Measurements from ENCODE around the gene COL4A1. TPM values are rescaled to one million over a fixed set of nuclear protein-coding genes. Genes with fewer than 3 reads are reported as not detected.

The COL4A1 gene
- total and polyA plus RNA-seq, 2 of the 13 experiments (the other 11 are each of a cell fraction or from before 2014, with no cell fraction given) = not detected

DNA sequence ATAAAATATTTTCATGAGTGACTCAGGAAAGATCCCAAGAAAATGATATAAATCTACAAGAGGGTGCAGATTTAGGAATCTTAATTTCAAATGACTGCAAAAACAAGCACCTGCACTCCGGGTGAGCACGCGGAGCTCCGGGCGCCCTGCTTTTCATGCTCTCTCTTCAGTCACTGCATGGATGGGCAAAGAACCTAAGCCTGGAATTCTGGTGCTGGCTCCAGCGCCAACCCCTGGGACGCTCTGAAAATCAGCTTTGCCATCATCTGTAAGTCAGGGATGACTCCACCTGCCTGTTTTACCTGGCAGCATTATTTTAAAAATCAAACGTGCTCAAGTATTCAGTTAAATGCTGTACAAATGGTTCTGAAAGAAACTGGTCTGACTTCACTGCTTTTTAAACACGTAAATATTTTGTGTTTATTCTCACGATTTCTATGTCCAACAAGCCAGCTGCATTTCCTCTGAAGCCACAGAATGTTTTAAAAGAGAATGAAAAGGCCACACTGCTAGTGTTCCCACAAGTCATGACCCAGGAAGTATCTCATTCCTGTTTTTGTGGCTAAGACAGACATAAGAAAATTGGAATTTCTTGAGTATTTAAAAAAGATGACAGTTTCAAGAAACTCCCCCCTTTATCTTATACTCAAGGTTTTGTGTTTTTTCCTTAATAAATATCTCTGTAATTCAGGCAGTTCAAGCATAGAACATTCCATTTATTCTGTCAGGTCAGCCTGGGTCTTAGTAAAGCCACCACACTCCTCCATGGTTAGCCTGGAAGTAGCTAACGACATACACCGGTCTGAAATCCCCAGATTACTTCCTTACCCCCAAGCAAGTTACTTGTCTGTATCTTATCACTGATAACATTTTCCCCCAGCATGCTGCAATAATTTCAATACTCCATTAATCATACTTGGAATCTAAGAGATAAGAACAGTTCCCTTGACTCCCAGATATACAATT is 81.1 kb downstream of the COL4A1 start:
- no TSS peak for BruUV-seq (replicated peaks)
- ChIA-PET POLR2A (no interaction called here), CTCF (ENCODE audit: low intra/inter-chr PET ratio, low total read pairs) (no interaction called here)
- H4K20me1 ChIP-seq (ENCODE audit: insufficient read depth, low read length) = no peaks in the 10 kb centered on the region
- in situ Hi-C loops (cut with HindIII; ENCODE audit: extremely low pct_ligation_motif_present, low pct_unique_long_range_greater_than_20kb) (no loop called here), intact Hi-C loops (cut with micrococcal nuclease; ENCODE audit: unreplicated experiment) (no loop called here)
- no peak for ATAC-seq
- peaks cover 2 to 18% of the 10 kb centered on the region in 2 experiments; a peak in 3 of 5 replicates for H3K27me3 ChIP-seq (ENCODE audit: control insufficient read depth in 1 of 2, insufficient read depth in 2 of 2, low read length in 2 of 2)
- H3K9me3 ChIP-seq (ENCODE audit: low read length) = no peaks in the 10 kb centered on the region
- no peak for DNase-seq (ENCODE audit: low spot score)
- H3K79me2 ChIP-seq (ENCODE audit: insufficient read depth, low read length) = no peaks in the 10 kb centered on the region
- no peak overlapping the region for H2AFZ ChIP-seq (ENCODE audit: low read length)
- no peaks in the 10 kb centered on the region for H3K4me1 ChIP-seq (ENCODE audit: insufficient read depth, low read length)
- H3K27ac ChIP-seq (ENCODE audit: extremely low read length, insufficient read depth, low read length) = no peak overlapping the region
- no peak for TF ChIP-seq ZFP37 (CRISPR knock-in tag; IDR thresholded peaks at IDR 0.05; ENCODE audit: borderline replicate concordance)
- no peak for TF ChIP-seq ZFP36 (IDR thresholded peaks at IDR 0.05; ENCODE audit: borderline replicate concordance, low read depth, low read length, partially characterized antibody)
- TF ChIP-seq, protein P1, sequence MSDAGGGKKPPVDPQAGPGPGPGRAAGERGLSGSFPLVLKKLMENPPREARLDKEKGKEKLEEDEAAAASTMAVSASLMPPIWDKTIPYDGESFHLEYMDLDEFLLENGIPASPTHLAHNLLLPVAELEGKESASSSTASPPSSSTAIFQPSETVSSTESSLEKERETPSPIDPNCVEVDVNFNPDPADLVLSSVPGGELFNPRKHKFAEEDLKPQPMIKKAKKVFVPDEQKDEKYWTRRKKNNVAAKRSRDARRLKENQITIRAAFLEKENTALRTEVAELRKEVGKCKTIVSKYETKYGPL (CRISPR knock-in tag; IDR thresholded peaks at IDR 0.05) = no peak
- TF ChIP-seq HDAC2 (CRISPR knock-in tag; IDR thresholded peaks at IDR 0.05) = no peak
- no peak for TF ChIP-seq ZBTB3 (CRISPR knock-in tag; IDR thresholded peaks at IDR 0.05; ENCODE audit: borderline replicate concordance, low read depth)
- TF ChIP-seq ZNF451 (CRISPR knock-in tag; IDR thresholded peaks at IDR 0.05) = no peak
- no peak for TF ChIP-seq MED8 (CRISPR knock-in tag; IDR thresholded peaks at IDR 0.05; ENCODE audit: insufficient replicate concordance)
- TF ChIP-seq PAF1 (CRISPR knock-in tag; IDR thresholded peaks at IDR 0.05) = no peak
- no peak for TF ChIP-seq MED1 (CRISPR knock-in tag; IDR thresholded peaks at IDR 0.05)
- no peak for FAIRE-seq
- H3K9ac ChIP-seq (ENCODE audit: insufficient read depth, low read depth, low read length) = no peak overlapping the region
- no peak overlapping the region for H3K4me3 ChIP-seq (replicated peaks in 1 of 3; ENCODE audit: insufficient read depth in 1 of 3, low read depth in 2 of 3, low read length in 3 of 3)
- no peak overlapping the region for H3K4me2 ChIP-seq (ENCODE audit: low read depth, low read length)
- no peaks in the 10 kb centered on the region for H3K36me3 ChIP-seq (replicated peaks in 1 of 2; ENCODE audit: control insufficient read depth in 1 of 2, insufficient read depth in 2 of 2, low read length in 2 of 2)
- WGBS (ENCODE audit: low lambda C conversion rate) = 63% methylated on average over 12 of the region's 12 CpGs
